Mesenchymal stem cell (in vitro differentiated cells and primary cell): ENCODE results near the gene EFHD1.

Experiments used
- DNase-seq: peaks from one replicate; pipeline ENCODE4 v3.0.0-alpha.2; 2013
- H2AFZ ChIP-seq: one replicate; pipeline ENCODE4 v1.6.1; 2013; ENCODE audit warnings: low read depth, mild to moderate bottlenecking, control low read depth, inconsistent platforms, low read length, moderate library complexity
- H2AK5ac ChIP-seq: 2 replicates; pipeline ENCODE4 v1.6.1; 2013; ENCODE audit warnings: low read length, moderate library complexity, mild to moderate bottlenecking, inconsistent platforms; ENCODE audit not compliant: severe bottlenecking
- H2BK120ac ChIP-seq: one replicate; pipeline ENCODE4 v1.6.1; 2013; ENCODE audit warnings: low read depth, mild to moderate bottlenecking, inconsistent platforms, low read length, moderate library complexity
- H2BK12ac ChIP-seq, 2 experiments: one replicate each; pipeline ENCODE4 v1.6.1; 2013; ENCODE audit warnings: inconsistent platforms in 2 of 2, low read length in 2 of 2, mild to moderate bottlenecking in 2 of 2, moderate library complexity in 2 of 2, control low read depth in 1 of 2
- H2BK15ac ChIP-seq: one replicate; pipeline ENCODE4 v1.6.1; 2013; ENCODE audit warnings: mild to moderate bottlenecking, low read depth, inconsistent platforms; ENCODE audit not compliant: poor library complexity, severe bottlenecking
- H2BK5ac ChIP-seq: 2 replicates; pipeline ENCODE4 v1.6.1; 2013; ENCODE audit warnings: low read depth, mild to moderate bottlenecking, low read length, control low read depth, inconsistent platforms; ENCODE audit not compliant: poor library complexity, severe bottlenecking
- H3K14ac ChIP-seq, 2 experiments: one replicate each; pipeline ENCODE4 v1.6.1; 2013; ENCODE audit warnings: inconsistent platforms in 2 of 2, low read length in 2 of 2, control low read depth in 1 of 2, mild to moderate bottlenecking in 1 of 2, moderate library complexity in 1 of 2
- H3K18ac ChIP-seq, 2 experiments: one replicate each; pipeline ENCODE4 v1.6.1; 2013; ENCODE audit warnings: inconsistent platforms in 2 of 2, low read length in 2 of 2, control low read depth in 1 of 2, low read depth in 1 of 2, mild to moderate bottlenecking in 1 of 2
- H3K23ac ChIP-seq, 2 experiments: one replicate each; pipeline ENCODE4 v1.6.1; 2013; ENCODE audit warnings: inconsistent platforms in 2 of 2, low read length in 2 of 2, mild to moderate bottlenecking in 2 of 2, moderate library complexity in 2 of 2, control low read depth in 1 of 2
- H3K27ac ChIP-seq: 2 replicates; pipeline ENCODE4 v1.5.1; 2013; ENCODE audit warnings: mild to moderate bottlenecking, moderate library complexity, low read length, control low read depth, inconsistent platforms; ENCODE audit not compliant: poor library complexity, severe bottlenecking
- H3K27me3 ChIP-seq, 2 experiments: 2 replicates each; pipeline versions ENCODE4 v1.6.1 to v1.7.0; 2013; ENCODE audit warnings: low read length in 2 of 2, mild to moderate bottlenecking in 2 of 2, moderate library complexity in 2 of 2, control low read depth in 1 of 2, inconsistent platforms in 1 of 2; ENCODE audit not compliant: control insufficient read depth in 1 of 2, insufficient read depth in 1 of 2
- H3K36me3 ChIP-seq, 2 experiments: 2 replicates each; pipeline versions ENCODE4 v1.6.1 to v1.7.0; 2013; ENCODE audit warnings: low read length in 2 of 2, control low read depth in 1 of 2, inconsistent platforms in 1 of 2, low read depth in 1 of 2, mild to moderate bottlenecking in 1 of 2; ENCODE audit not compliant: insufficient read depth in 2 of 2, control insufficient read depth in 1 of 2
- H3K4ac ChIP-seq, 2 experiments: one replicate each; pipeline ENCODE4 v1.6.1; 2013; ENCODE audit warnings: inconsistent platforms in 2 of 2, low read length in 2 of 2, mild to moderate bottlenecking in 2 of 2, moderate library complexity in 2 of 2, control low read depth in 1 of 2, low read depth in 1 of 2
- H3K4me1 ChIP-seq: 2 replicates; pipeline ENCODE4 v1.6.1; 2013; ENCODE audit warnings: low read depth, low read length, control low read depth; ENCODE audit not compliant: control insufficient read depth, insufficient read depth
- H3K4me2 ChIP-seq: 2 replicates; pipeline ENCODE4 v1.6.1; 2013; ENCODE audit warnings: low read length, mild to moderate bottlenecking, inconsistent platforms; ENCODE audit not compliant: poor library complexity, severe bottlenecking
- H3K4me3 ChIP-seq, 2 experiments: 2 replicates each; pipeline versions ENCODE4 v1.5.1 to v1.7.0; 2013; ENCODE audit warnings: low read length in 2 of 2, mild to moderate bottlenecking in 2 of 2, control low read depth in 1 of 2, low read depth in 1 of 2; ENCODE audit not compliant: insufficient read depth in 1 of 2
- H3K79me1 ChIP-seq: replicated peaks from 2 replicates; pipeline ENCODE4 v1.6.1; 2013; ENCODE audit warnings: mild to moderate bottlenecking, control low read depth, low read length, inconsistent platforms; ENCODE audit not compliant: poor library complexity, severe bottlenecking
- H3K9ac ChIP-seq: 2 replicates; pipeline ENCODE4 v1.7.0; 2013; ENCODE audit warnings: mild to moderate bottlenecking, low read length, moderate library complexity
- H3K9me3 ChIP-seq: 2 replicates; pipeline ENCODE4 v1.7.0; 2013; ENCODE audit warnings: mild to moderate bottlenecking, low read length; ENCODE audit not compliant: control insufficient read depth
- H4K8ac ChIP-seq: one replicate; pipeline ENCODE4 v1.6.1; 2013; ENCODE audit warnings: inconsistent platforms, mild to moderate bottlenecking, low read length, moderate library complexity
- H4K91ac ChIP-seq: one replicate; pipeline ENCODE4 v1.6.1; 2013; ENCODE audit warnings: mild to moderate bottlenecking, low read length, inconsistent platforms
- WGBS: methylation state at CpG from one replicate; pipeline ENCODE4 v1.1.7; 2013; ENCODE audit warnings: mixed read lengths; 5-methylcytosine and 5-hydroxymethylcytosine counted together

Gene EFHD1

GRCh38 chr2:232698556-232699091 lies 65.2 kb downstream of the EFHD1 start:
- no peaks in the 10 kb centered on the region for H3K27me3 ChIP-seq
- no peak overlapping the region for H2BK15ac ChIP-seq
- H4K91ac ChIP-seq = no peak overlapping the region

DNA sequence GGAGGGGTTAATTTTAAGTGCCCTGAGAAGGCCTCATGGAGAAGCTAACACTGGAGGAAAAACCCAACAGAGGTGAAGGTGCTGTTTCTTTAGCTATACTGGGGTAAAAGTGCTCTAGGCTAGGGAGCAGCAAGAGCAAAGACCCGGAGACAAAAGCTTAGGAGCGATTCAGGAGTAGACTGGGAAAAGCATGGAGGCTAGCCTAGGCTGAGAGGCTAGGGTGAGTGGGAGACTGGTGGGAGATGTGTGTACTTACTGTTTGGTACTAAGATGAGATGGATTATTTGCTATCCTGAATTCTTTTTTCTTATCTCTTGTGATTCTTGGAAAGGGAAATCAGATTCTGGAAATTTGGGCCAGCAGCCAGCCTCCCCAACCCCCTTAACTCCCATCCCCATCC lies 65.7 kb downstream of the EFHD1 start:
- Histone ChIP-seq H4K8ac (no peak overlapping the region), H3K14ac (no peak overlapping the region)
- WGBS = 95% methylated on average over 2 of the region's 2 CpGs

More at GRCh38 chr2:232698556-232699091, 65.2 kb downstream of the EFHD1 start:
- peaks cover 5% of the 10 kb centered on the region for H3K4me1 ChIP-seq
- no peak overlapping the region for H2AFZ ChIP-seq
- WGBS = 89% methylated on average over 4 of the region's 4 CpGs
- no peaks in the 10 kb centered on the region for H3K79me1 ChIP-seq
- no peak overlapping the region for H2BK12ac ChIP-seq
- no peak overlapping the region for H3K23ac ChIP-seq
- H3K36me3 ChIP-seq = peaks cover 0 to 6% of the 10 kb centered on the region in 2 experiments
- no peak overlapping the region for H4K8ac ChIP-seq
- H2AK5ac ChIP-seq = no peak overlapping the region
- peak overlapping the region; percentile 98 for H3K9ac ChIP-seq
- no peaks in the 10 kb centered on the region for H3K9me3 ChIP-seq
- peak; percentile 57 for DNase-seq
- H3K4me2 ChIP-seq = peak overlapping the region; percentile 41
- no peak overlapping the region for H3K4ac ChIP-seq
- H3K4me3 ChIP-seq = peak overlapping the region in 1 of 2 experiments; percentile 99
- no peak overlapping the region for H2BK120ac ChIP-seq
- no peak overlapping the region for H3K27ac ChIP-seq
- H2BK5ac ChIP-seq = no peak overlapping the region
- no peak overlapping the region for H3K14ac ChIP-seq
- no peak overlapping the region for H3K18ac ChIP-seq

DNA sequence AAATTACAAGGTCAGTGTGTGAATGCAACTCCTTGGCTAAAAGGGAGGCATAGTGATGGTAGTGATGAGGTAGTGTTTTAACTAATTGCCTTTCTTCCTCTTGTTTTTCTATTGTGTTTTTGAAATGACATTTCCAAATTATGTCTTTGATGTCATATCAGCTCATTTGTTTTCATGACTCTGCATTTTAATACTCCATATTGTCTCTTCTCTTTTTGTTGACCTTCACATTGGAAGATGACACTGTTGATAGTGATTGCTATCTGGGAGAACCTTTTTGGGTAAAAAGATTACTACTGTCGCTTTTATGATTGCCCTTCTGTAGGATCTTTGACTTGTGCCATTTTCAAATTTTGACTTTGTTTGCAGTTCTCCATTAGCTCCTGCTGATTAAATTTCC lies 66.8 kb downstream of the EFHD1 start:
- WGBS = no CpG with 5 or more reads among the region's 1 CpG
- no peak overlapping the region for H2BK120ac ChIP-seq
- no peak overlapping the region for H3K18ac ChIP-seq
- H2AK5ac ChIP-seq = no peak overlapping the region
- H3K23ac ChIP-seq = no peak overlapping the region
- H3K27ac ChIP-seq = no peak overlapping the region
- no peak overlapping the region for H3K4me3 ChIP-seq
- no peak overlapping the region for H2AFZ ChIP-seq
- H3K9me3 ChIP-seq = no peaks in the 10 kb centered on the region
- H3K79me1 ChIP-seq = peaks cover 5% of the 10 kb centered on the region
- no peak overlapping the region for H3K4me2 ChIP-seq
- no peak overlapping the region for H4K8ac ChIP-seq
- peaks cover 3 to 18% of the 10 kb centered on the region in 2 experiments for H3K36me3 ChIP-seq
- no peak for DNase-seq
- no peak overlapping the region for H4K91ac ChIP-seq
- no peaks in the 10 kb centered on the region for H3K27me3 ChIP-seq
- H3K9ac ChIP-seq = peak overlapping the region; percentile 98
- H2BK15ac ChIP-seq = no peak overlapping the region
- peaks cover 5% of the 10 kb centered on the region for H3K4me1 ChIP-seq
- H3K4ac ChIP-seq = no peak overlapping the region
- H3K14ac ChIP-seq = no peak overlapping the region
- no peak overlapping the region for H2BK12ac ChIP-seq
- no peak overlapping the region for H2BK5ac ChIP-seq

More for the DNA sequence above, 65.7 kb downstream of the EFHD1 start:
- Histone ChIP-seq H2AFZ (no peak overlapping the region), H3K36me3 (peaks cover 0 to 11% of the 10 kb centered on the region in 2 experiments), H3K9me3 (no peaks in the 10 kb centered on the region), H3K18ac (no peak overlapping the region), H2BK120ac (no peak overlapping the region), H2BK12ac (no peak overlapping the region), H3K4me2 (peak overlapping the region; percentile 8), H2AK5ac (no peak overlapping the region), H2BK15ac (peak overlapping the region; percentile 57), H3K4ac (no peak overlapping the region), H3K23ac (no peak overlapping the region), H3K4me3 (peak overlapping the region in 1 of 2 experiments; percentile 99), H2BK5ac (no peak overlapping the region), H3K9ac (peak overlapping the region; percentile 98), H4K91ac (no peak overlapping the region), H3K4me1 (peaks cover 5% of the 10 kb centered on the region), H3K27me3 (no peaks in the 10 kb centered on the region), H3K79me1 (peaks cover 2% of the 10 kb centered on the region), H3K27ac (no peak overlapping the region)
- peak; percentile 8 for DNase-seq

GRCh38 chr2:232707076-232707475 lies 73.7 kb downstream of the EFHD1 start:
- no peak overlapping the region for H4K8ac ChIP-seq
- peaks cover 6% of the 10 kb centered on the region for H3K79me1 ChIP-seq
- no peak overlapping the region for H3K4me3 ChIP-seq
- H2AK5ac ChIP-seq = no peak overlapping the region
- no peak for DNase-seq
- H2BK120ac ChIP-seq = no peak overlapping the region
- H2BK12ac ChIP-seq = no peak overlapping the region
- no peak overlapping the region for H2BK15ac ChIP-seq
- H3K36me3 ChIP-seq = peaks cover 15 to 46% of the 10 kb centered on the region in 2 experiments
- no peaks in the 10 kb centered on the region for H3K4me1 ChIP-seq
- no peak overlapping the region for H3K9ac ChIP-seq
- H3K27me3 ChIP-seq = no peaks in the 10 kb centered on the region
- 98% methylated on average over 4 of the region's 4 CpGs for WGBS
- H3K4me2 ChIP-seq = no peak overlapping the region
- no peak overlapping the region for H3K14ac ChIP-seq
- H2AFZ ChIP-seq = no peak overlapping the region
- H3K23ac ChIP-seq = no peak overlapping the region
- no peak overlapping the region for H4K91ac ChIP-seq
- no peak overlapping the region for H3K27ac ChIP-seq
- no peak overlapping the region for H3K4ac ChIP-seq
- no peaks in the 10 kb centered on the region for H3K9me3 ChIP-seq
- H3K18ac ChIP-seq = no peak overlapping the region
- H2BK5ac ChIP-seq = no peak overlapping the region
